NCI-H1417 (cell line): ENCODE data around the gene SHH.
A peak's percentile ranks its signal among the peaks of the same experiment; 100 is the strongest.
"Not testable (repeated sequence)": the region's sequence is repeated elsewhere in the genome, so short reads cannot be mapped to it uniquely, and the experiment has no call there.

Source experiments
- DNase-seq, 3 experiments: peaks; one replicate each; lab custom pipeline; 2025; lab: John Stamatoyannopoulos, UW

Gene SHH

DNA sequence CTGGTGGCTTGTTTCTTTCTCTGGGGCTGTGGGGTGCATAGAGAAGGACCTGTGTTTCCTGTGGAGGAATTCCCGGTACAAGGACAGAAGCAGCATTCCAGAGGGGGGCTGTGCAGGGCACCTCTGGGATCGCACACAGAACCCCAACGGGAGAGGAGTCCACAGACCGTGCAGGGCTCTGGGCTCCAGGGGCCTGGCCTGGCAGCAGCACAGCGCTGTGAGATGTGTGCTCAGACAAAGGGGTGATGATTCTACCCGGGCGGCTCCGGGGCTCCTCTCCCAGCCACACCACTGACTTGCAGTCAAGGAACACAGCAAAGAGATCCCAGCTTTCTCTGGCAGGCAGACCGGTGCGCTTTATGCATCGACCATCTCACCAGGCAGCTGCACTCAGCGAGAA, 6.9 kb upstream of the SHH start:
- no peak for DNase-seq

GRCh38 chr7:155818820-155819168, 6.5 kb upstream of the SHH start:
- DNase-seq: no peak

GRCh38 chr7:155818154-155818819, 6.0 kb upstream of the SHH start:
- no peak for DNase-seq

DNA sequence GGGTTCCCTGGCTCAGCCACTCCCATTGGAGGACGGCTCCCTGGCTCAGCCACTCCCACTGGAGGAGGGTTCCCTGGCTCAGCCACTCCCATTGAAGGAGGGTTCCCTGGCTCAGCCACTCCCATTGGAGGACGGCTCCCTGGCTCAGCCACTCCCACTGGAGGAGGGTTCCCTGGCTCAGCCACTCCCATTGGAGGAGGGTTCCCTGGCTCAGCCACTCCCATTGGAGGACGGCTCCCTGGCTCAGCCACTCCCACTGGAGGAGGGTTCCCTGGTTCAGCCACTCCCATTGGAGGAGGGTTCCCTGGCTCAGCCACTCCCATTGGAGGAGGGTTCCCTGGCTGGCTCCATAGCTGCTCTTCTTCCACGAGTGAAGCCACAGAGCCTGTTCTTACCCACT, 5.3 kb upstream of the SHH start:
- not testable (repeated sequence) for DNase-seq

DNA sequence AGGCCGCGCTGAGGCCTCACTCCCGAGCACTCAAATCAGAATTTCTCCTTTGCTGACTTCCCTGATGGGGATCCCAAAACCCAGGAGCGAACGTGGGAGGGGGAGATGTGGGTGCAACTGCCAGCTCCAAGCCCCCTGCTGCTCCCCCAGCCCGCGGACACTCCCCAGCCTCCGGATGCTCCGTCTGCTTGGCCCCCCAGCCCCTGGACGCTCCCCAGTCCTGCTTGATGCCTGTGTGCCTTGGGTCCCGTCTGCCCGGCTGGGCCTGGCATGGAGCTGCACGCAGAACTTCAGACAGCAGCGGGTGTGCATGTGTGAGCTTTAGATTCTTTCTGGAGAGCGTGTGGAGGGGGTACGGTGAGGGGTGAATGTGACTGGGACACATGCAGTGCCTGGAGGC, 4.7 kb upstream of the SHH start:
- DNase-seq: no peak

- no peak for DNase-seq
Observed at GRCh38 chr7:155816192-155816508, 3.9 kb upstream of the SHH start.

DNA sequence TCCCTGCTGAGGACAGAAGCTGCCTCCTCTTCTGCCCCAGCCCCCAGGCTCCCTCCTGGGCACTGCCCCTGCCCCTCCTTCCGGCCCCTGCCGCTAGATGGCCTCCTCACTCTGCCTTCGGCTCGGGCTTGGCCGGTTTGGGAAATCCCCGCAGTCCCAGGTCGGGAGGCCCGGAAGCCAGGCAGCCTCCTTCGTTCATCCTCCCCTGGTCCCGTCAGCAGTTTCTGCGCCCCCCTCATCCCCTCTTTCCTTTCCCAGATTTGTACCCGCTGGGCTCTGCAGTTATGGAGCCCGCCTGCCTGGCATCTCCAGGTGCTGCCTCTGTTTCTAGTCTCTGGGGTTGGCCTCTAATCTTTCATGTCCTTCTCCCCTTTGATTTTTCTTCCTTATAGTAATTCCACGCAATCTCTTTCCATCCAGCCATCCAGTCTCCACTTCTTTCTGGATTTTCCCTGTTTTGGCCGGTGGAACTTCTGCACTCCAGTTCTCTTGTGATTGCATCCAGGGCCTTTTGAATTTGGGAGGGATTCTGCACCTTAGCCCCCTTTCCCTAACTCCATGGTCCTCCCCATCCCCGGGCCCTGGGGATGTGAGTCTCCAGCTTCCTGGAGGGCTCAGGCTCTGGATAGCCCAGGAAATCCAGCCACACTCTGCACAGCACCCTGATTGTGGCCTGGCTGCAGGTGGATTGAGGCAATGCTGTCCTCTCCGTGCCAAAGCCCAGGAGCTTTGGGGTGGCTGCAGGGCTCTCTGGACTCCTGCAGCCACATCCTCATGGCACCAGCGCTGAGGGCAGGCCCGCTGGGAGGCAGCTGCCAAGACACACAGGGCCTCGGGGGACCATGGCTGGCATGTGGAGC, 3.3 kb upstream of the SHH start:
- DNase-seq: peak; percentile 22 to 39 (median 37)

- DNase-seq: no peak
Observed at GRCh38 chr7:155814316-155815276, 2.3 kb upstream of the SHH start.

DNA sequence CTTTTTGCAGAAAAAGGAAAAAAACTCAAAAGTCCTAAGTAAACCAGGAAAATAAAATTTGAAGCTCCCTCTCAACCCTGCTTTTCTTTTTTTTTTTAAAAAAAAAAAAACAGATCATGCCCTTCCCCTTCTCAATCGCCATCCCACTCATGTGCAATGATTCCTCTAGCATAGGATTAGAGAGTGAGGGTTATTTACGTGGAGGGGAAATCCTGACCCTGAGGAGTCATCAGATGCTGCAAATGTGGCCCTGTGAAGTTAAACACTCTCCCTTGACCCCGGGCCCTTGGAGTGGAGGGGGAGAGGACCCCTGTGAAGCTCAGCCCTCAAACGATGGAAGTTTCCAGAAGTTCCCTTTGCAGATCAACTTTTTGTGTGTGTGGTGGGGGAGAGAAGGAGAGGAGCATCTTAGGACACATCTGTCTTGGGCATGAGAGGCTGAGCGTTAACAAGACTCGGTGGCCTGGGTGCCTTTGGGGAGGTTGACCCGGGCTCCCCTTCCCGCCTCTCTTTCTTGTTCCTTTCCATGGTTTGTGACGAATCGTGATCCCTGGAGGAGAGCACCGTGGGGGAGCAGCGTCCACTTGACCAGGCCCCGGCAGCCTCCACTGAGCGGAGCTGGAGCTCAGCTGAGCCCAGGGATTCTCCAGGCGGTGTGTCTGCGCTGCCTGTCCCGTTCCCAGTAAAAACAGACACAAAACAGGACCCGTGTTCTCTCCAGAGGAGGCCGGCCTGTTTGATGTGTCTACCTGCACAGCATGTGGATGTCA, 1.5 kb upstream of the SHH start:
- no peak for DNase-seq

- DNase-seq: no peak
Observed at GRCh38 chr7:155813125-155813524, 862 bp upstream of the SHH start.

DNA sequence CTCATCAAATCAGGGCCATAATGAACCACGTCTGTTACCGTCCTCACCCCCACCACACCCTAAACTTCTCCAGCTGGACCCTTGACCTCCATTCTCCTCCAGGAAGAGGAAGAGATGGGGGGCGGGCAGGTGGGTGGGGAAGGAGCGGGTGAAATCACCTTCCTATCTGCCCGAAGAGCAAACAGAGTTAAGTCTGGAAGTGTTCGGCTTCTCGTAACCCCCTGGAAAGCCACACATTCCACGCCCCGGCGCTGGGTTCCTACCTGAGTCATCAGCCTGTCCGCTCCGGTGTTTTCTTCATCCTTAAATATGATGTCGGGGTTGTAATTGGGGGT, 736 bp downstream of the SHH start:
- no peak for DNase-seq

- peak in 1 of 3 experiments; percentile 53 for DNase-seq
Observed at GRCh38 chr7:155810770-155811559, 1.3 kb downstream of the SHH start.

DNA sequence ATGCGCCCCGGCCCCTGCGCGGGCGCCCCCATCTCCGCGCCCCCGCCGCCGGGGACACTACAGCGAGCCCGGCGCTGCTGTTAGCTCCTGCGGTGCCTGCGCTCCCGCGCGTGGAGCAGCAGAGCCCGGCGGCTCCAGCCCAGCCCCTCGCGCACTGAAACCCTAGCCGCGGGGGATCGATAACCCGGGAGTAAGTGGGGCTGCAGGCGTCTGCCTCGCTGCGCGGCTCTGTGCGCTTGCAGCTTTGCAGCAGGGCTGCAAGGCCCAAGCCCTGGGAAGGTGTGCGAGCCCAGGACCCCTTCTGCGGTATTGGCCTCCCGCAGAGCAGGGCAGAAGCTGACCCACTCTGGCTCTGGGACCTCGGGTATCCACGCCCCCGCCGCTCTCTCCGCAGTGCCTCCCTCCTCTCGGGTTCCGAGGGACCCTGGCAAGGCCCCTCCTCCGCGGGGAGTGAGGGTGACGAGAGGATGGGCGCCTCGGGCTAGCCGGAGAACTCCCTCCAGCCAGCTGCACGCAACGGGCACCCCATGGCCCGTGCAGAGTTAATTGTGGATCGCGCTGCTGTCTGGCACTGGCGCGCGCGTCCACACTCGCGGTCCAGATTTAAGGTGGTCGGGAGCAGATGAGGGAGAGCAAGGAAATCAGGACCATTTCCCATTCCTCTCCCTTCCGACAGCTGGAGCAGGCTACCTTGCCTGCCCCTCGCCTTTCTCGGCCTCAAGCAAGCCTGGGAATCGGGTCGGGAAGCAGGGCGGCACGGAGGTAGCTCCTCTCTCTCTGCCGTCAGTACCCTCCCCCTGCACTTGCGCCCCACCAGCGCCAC, 2.1 kb downstream of the SHH start:
- peak in 2 of 3 experiments; percentile 49 to 60 for DNase-seq

DNA sequence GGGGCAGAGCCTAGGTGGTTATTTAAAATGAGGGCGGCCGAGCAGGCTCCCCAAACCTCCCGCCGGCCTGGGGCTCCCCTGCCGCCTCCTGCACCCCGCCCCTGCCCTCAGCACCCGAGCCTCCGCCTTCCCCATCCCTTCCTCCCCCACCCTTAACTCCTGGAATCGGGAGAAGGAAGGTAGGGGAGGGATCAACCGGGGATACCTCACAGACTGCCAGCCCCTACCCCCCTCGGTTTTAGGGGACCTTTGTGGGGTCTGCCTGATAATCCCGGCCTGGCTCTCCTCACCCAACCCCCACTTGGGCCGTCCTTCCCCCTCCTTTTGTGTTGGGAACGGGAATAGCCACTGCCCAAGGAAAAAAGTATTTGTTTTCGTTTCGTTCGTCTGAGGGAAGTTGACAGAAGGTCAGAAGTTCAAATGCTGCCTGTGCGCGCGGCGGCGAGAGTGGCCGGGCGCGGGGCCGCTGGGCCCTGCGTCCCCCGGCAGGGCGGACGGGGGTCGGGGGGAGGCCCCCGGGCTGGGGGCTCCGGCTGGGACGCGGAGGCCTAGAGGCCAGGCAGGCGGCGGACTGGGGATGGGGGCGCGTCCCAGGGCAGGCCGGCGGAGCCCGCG, 2.8 kb downstream of the SHH start:
- DNase-seq: no peak

- DNase-seq: peak in 2 of 3 experiments; percentile 49 to 63
Observed at GRCh38 chr7:155808549-155809331, 3.5 kb downstream of the SHH start.

DNA sequence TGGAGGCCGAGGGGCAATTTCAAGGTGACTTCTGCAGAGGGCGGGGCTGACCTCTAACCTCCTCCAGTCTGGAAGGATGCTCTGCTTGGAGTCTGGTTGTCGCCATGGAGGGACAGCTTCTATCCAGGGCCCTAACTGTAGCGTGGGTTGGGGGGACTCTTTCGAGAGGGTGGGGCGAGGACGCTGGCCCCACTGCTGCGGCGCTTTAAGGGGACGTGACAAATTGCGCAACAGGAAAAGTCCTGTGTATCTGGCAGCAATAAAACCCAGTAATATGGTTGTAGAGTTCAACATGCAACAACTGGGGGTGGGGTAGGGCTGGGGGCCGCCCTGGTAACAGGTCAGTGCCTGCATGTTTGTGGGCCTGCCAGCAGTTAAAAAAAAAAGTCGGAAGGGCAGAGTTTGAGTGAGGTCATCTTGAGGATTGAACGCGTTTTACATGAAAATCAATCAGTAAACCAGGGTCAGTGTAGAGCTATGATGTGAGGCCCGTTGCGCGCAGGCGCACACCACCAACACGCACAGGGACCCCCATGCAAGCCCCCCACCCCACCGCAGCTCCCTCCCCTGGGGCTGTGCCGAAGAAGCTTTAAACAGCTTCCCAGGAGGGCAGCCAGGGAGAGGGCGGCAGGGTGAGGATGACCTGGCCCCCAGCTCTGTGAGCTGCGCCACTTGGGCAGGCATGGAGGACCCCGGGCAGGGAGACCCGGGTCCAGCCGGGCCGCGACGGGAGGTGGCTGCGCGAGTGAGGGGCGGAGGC, 4.3 kb downstream of the SHH start:
- DNase-seq: no peak

DNA sequence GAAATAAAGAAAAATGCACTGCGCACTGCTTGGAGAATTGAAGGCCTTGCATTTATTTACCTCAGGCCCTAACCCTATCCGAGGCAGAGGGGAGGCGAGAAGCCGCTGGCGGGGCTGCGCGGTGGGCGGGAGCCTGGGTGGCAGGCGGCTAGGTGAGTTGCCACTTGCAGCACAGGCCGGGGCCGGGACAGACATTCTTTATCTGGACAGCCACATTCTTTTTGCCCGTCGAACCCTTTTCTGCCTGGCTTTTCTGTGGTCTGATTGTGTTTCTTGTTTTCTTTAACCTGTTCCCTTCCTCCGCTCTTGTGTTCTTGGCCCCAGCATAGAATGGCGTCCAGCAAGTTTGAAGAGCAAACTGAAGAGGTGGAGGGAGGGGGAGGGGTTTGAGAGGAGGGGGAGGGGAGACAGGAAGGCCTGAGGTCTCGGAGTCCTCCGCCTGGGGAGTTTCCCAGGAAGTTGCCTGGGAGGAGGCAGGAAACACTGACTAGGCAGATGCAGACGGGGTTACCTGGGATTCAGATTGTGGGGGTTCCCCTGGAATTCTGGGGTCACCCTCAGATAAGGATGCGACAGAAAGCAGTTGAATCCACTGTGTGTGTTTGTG, 5.1 kb downstream of the SHH start:
- DNase-seq: no peak
